ENCODE data around the gene GAS1.

Gene GAS1

GRCh38 chr9:86955561-86955960 lies 8.3 kb upstream of the GAS1 start:
- no peak for TF ChIP-seq CTCF (IDR thresholded peaks at IDR 0.05; ENCODE audit: low read depth, low read length)
- no peak overlapping the region for H3K4me3 ChIP-seq (ENCODE audit: low read depth, low read length)
- in situ Hi-C loops (cut with HindIII; ENCODE audit: low sequenced_read_pairs), result no loop called here
- DNase-seq (ENCODE audit: low read depth, low spot score), result no peak

DNA sequence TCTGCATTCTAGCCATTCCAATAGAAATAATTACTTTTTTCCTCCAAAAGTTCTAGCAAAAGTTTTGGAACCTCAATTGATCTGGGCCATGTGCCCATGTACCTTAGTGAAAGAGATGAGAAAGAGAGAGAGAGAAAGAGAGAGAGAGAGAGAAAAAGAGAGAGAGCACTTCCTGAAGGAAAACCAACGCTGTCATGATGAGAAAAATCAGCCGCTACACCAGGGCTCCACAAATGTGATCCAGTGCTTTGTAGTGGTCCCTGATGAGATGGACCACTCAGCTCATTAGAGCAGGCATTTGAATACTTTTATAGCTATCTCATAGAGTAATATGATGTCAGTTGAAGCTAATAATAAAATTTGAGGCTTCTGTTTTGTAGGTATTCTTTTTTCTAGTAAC lies 7.7 kb upstream of the GAS1 start:
- no peak for DNase-seq (ENCODE audit: low read depth, low spot score)
- TF ChIP-seq CTCF (IDR thresholded peaks at IDR 0.05; ENCODE audit: low read depth, low read length), result no peak
- in situ Hi-C loops (cut with HindIII; ENCODE audit: low sequenced_read_pairs), result no loop called here
- H3K4me3 ChIP-seq (ENCODE audit: low read depth, low read length), result no peak overlapping the region

- no peak for DNase-seq (ENCODE audit: low read depth, low spot score)
- no peak for TF ChIP-seq CTCF (IDR thresholded peaks at IDR 0.05; ENCODE audit: low read depth, low read length)
- in situ Hi-C loops (cut with HindIII; ENCODE audit: low sequenced_read_pairs), result no loop called here
- H3K4me3 ChIP-seq (ENCODE audit: low read depth, low read length), result no peak overlapping the region
Observed at GRCh38 chr9:86953181-86953580, 5.9 kb upstream of the GAS1 start.

DNA sequence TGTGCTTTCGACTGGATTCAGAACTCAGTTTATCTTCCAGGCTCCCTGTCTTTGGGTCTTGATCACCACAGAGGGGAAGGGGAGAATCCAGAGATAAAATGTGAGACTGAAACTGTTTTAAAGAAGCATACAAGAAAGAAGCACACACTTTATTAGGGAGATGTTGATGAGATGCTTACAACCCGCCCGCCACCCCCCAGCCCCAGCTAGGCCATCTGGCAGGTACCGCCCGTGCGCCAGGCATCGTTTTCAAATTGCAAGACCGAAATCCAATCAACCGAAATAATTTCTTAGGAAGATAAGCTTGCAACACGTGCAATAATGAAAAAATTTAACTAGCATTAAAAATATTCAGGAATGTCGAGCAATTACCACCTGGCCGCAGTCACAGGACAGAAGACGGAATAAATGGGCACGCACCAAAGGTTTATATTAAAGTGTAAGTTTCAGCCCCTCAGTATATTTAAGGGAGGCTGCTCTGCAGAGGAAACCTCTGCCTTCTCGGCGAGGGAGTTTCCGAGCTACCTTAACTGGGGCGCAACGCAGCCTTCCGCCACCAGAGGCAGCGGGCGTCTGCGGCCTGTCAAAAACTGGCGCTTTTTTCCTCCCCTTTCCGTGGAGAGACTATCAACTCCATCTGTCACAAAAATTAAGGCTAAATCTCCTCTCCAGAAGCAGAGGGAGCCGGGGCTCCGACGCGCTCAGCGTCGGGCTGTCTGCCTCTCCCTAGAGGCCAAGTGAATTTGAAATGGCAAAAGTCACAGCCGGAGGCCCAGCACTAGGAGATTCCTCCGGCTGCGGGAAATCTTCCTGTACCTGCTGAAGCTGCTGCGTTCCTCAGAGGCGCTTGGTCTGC lies 996 bp upstream of the GAS1 start:
- DNase-seq (ENCODE audit: low read depth, low spot score), result peak; percentile 86
- peak overlapping the region; percentile 70 for H3K4me3 ChIP-seq (ENCODE audit: low read depth, low read length)
- peak; percentile 95 for TF ChIP-seq CTCF (IDR thresholded peaks at IDR 0.05; ENCODE audit: low read depth, low read length)
- in situ Hi-C loops (cut with HindIII; ENCODE audit: low sequenced_read_pairs), result no loop called here

DNA sequence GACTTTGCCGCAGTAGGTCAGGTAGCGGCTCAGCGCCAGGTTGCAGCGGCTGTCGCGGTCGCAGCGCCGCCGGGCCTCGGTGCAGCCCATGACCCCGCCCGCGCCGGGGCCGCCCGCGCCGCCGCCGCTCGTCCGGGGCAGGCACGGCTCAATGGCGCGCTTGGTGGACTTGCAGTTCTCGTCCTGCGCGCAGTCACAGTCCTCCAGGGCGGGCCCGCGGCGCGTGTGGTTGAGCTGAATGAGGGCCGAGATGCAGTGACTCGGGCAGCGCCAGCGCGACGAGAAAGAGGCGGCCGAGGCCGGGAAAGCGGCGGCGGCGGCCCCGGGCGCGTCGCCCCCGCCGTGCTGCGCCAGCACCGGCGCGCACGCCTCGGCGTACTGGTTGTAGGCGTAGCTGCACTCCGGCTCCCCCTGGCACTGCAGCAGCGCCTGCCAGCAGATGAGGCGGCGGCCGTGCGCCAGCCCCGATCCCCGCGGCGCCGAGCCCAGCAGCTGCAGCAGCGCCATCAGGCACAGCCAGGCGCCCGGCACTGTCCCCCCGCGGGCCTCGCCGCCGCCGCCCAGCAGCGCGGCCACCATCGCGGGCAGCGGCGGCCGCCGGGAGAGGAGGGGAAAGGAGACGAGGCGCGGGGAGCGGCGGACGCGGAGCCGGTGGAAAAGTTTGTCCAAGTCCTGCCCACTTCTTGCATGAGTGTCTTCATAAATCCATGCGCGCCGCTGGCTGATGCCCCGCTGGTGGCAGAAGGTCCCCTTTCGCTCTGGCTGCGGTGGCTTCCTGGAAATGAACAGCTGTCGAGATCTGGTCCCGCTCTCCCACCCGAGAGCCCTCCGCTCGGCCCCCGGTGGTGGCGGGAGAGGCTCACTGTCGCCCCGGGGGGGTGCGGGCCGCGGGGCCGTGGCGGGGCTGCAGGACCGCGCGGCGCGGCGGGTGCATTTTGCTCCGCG lies 833 bp downstream of the GAS1 start:
- peak; percentile 65 for DNase-seq (ENCODE audit: low read depth, low spot score)
- H3K4me3 ChIP-seq (ENCODE audit: low read depth, low read length), result peak overlapping the region; percentile 70
- peak; percentile 12 for TF ChIP-seq CTCF (IDR thresholded peaks at IDR 0.05; ENCODE audit: low read depth, low read length)
- in situ Hi-C loops (cut with HindIII; ENCODE audit: low sequenced_read_pairs), result no loop called here

- DNase-seq (ENCODE audit: low read depth, low spot score), result peak; percentile 29
- peak overlapping the region; percentile 70 for H3K4me3 ChIP-seq (ENCODE audit: low read depth, low read length)
- in situ Hi-C loops (cut with HindIII; ENCODE audit: low sequenced_read_pairs), result no loop called here
- no peak for TF ChIP-seq CTCF (IDR thresholded peaks at IDR 0.05; ENCODE audit: low read depth, low read length)
Observed at GRCh38 chr9:86945728-86946200, 1.5 kb downstream of the GAS1 start.
